Peyer's patch (tissue), 4 donors: Measurements from ENCODE around the gene PSME2.

Source experiments
- CTCF ChIP-seq, 6 experiments: fragments of 450-650 bp in 4 of 6; fragments of 200-600 bp in 2 of 6; sonication (generic) in 1 of 6; IDR thresholded peaks; one replicate each; pipeline ENCODE4 v1.5.1; 2017 to 2019; ENCODE audit warnings: antibody characterized with exemption in 6 of 6, mild to moderate bottlenecking in 3 of 6, moderate library complexity in 1 of 6
- POLR2A ChIP-seq, 2 donors: fragments of 450-650 bp; IDR thresholded peaks; one replicate each; pipeline ENCODE4 v1.5.1; 2017; ENCODE audit warnings: antibody characterized with exemption in 2 of 2, mild to moderate bottlenecking in 2 of 2, moderate library complexity in 2 of 2

GRCh38 chr14:24185741-24186140, 39.3 kb upstream of the PSME2 start:
- TF ChIP-seq POLR2A (IDR thresholded peaks at IDR 0.05) (no peak), CTCF (IDR thresholded peaks at IDR 0.05) (no peak)
